SIG-M5 treated with dmso at 0.1 percent for 504 hours (cell line): Measurements from ENCODE around the gene BUB1.
"Not testable (repeated sequence)": the region's sequence is repeated elsewhere in the genome, so short reads cannot be mapped to it uniquely, and the experiment has no call there.

Experiments
- DNase-seq: peaks from one replicate; lab custom pipeline; 2025; ENCODE audit not compliant: unreplicated experiment; lab: John Stamatoyannopoulos, UW

The BUB1 gene

DNA sequence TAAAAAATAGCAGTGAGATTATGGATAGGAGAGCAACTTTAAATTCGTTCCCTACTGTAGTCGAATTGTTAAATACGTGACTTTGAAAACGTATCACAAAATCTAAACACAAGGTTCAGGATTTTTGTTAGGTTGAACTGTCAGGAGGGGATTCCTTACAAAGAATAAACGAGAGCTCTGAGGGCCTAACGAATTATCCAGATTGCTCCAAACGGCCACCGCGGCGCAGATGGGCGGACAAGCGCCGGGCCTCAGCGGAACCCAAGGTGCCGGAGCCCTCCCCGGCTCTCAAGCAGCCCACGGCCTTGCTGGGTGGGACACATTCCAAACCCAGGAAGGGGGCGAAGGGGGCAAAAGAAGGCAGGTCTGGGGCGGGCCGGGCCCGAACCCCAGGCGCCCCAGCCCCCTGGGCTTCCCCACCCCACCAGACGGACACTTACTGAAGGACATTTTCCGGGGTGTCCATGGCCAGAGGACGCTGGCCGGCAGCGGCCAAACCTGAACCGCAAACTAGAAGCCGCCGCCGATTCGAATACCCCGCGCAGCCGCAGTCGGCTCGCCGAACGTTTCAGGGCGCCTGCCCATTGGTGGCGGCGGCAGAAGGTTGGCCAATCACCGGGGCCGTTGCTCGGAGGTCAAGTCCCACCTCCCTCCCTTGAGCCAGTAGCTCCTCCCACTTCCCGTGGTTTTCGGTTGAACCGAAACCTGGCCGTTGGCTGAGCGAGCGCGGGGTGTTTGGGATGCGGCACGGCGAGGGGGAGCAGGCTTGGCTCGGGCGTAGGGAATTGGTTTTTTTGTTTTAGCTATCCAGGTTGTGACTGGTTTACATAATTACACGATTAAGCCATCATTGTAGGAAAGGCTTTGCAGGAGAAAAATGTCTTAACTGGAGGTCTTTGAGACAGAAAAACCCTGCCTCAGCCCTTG is at the start of gene BUB1:
Gene BUB1 (minus strand): TSS at position 534 of the 927 bp plus-strand sequence. CDS start 68 bp downstream, at position 466.
- DNase-seq = peak; percentile 93

DNA sequence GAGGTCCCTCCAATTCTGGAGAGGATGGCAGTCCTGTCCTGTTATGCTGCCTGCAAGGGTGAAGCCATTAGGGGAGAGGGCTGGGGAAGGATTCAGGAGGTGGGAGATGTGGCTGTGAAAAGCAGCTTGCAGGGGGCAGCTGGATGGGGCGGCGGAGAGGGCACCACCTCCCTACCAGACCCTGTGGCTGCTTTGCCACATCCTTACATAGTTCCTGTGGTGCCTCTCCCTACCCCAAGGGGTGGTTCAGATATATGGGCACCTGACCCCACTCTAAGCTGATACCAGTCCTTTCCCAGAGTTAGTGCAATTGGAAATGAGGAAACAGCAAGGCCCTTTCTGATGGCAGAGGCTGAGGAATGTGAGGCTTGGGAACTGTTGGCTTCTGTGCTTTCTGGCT is 48.4 kb upstream of the BUB1 start:
- no peak for DNase-seq

DNA sequence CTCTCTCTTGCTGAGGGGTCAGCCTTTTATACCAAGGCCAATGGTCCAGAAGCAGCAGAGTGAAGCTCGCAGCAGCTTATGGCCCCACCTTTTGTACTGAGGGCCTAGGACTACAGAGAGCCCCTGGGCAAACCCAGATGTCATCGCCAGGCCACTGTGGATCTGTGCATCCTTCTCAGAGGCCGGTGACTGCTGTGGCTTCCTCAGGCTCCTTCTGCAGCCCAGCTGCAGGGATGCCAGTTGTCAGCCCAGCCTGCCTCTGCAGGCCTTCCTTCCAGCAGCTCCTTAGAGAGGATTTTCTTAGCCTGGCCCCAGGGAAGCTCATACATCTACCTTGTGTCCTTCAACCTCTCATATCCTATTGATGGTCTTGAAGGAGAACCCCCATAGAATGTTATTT is 48.0 kb upstream of the BUB1 start:
- DNase-seq = no peak

DNA sequence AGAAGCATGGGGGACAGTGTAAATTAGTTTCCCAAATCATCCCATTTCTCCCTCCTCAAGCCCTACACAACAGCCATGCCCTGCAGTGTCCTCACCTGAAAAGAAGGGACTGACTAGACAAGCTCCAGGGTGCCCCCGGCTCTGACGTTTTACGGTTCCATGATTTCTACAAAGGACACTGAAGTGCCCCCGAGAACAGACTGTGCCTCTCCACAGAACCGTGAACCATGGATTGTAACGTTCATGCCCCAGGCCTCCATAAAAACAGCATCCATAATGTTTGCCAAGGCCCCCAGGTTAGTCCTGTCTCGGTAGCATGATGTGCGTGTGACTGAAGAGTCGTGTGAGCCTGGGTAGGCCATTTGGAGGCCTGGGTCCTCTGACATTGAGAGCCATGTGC is 47.5 kb upstream of the BUB1 start:
- DNase-seq = no peak

DNA sequence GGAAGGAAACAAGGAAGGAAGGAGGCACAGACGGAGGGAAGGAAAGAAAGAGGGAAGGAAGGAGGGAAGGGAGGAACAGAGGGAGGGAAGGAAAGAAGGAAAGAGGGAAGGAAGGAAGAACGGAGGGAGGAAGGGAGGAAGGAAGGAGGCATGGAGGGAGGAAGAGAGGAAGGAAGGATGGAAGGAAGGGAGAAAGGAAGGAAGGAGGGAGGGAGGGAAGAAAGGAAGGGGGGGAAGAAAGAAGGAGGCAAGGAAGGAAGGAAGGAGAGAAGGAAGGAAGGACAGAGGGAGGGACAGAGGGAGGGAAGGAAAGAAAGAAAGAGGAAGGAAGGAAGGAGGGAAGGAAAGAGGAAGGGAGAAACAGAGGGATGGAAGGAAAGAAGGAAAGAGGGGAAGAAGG is 47.0 kb upstream of the BUB1 start:
- DNase-seq = no peak

DNA sequence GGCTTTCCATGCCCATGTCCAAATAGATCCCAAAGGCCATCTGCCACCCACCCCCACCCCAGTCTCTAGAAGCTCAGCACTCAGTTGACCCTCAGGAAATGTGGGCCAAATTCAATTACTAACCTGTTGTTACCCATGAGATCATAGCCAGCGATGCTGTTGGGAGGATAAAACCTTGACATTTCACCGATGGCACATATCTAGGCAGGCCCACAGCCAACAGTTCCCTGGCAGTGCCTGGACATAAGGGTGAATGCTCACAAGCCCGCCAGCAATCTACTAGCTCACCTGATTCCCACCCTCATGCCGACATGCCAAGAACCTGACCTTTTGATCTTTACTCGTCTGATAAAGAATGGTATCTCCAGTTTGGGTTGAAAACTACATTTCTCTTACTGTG is 42.7 kb upstream of the BUB1 start:
- no peak for DNase-seq

DNA sequence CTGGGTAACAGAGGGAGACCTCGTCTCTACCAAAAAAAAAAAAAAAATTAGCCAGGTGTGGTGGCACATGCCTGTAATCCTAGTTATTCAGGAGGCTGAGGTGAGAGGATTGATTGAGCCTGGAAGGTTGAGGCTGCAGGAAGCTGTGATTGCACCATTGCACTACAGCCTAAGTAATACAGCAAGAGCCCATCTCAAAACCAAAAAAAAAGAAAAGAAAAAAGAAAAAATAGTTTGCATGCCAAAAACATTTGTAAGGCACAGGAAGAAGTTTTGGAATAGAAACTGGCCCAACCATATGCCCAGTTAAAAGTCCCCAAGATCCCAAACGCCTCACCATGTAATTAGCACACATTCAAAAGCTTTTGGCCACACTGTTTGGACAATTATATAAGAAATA is 41.1 kb upstream of the BUB1 start:
- no peak for DNase-seq

DNA sequence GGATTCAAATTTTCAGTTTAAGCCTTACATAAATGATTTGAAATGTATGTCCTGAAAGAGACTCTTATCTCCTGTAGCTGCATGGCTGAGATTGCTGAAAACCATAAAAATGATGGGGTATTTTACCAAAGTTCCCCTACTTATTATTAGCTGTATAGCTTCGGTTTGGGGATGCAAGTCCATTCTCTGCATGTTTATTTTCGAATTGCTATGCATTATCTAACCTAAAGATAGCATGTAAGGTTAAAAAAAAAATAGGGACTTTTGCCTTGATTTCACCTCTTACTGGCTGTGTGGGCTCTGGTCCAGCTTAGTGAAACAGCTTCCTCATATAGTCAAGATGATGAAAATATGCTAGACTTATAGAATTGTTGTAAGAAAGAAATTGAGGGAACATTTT is 40.5 kb upstream of the BUB1 start:
- DNase-seq = no peak

DNA sequence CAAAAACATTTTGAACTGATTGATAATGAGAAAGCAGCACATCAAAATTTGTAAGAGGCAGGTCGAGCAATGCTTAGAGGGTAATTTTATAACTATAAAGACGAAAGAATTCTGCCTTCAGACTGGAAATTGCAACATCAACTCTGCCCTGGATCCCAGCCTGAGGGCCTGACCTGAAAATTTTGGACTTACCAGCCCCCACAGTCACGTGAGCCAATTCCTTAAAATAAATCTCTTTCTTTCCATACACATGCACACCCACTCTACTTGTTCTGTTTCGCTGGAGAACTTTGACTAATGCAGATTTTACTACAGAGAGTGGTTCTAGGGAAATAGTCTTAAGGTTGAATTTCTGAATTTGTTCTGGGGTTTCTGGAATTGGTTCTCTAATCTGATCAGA is 39.9 kb upstream of the BUB1 start:
- no peak for DNase-seq

DNA sequence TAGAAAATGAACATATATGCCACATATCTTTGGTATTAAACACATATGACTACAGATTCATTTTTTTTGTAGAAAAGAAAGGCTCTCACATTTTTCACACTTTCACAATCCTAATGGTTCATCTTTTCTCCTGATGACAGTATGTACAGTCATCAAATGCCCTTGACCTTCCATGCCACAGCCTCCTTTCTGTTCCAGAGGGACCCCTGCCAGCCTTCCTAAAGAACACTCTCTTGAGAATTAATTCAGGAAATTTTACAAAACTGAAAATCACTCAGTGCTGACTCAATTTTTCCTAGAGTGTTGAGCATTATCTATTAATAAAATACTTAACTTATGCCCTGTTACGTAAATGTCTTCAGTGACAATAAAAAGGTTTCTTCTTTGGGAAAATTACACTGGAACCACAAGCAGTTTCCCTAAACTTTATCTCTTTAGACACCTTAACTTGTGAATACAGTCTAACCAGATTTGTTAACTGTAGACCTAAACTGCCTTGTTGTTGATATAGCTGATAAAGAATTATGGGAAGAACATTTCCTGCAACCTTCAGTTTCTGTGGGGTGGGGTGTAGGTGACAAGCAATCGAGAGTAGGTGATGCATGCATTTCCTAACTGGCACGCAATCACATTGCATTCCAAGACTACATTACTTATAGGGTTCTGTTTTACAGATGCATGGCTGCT is 39.2 kb upstream of the BUB1 start:
- DNase-seq = no peak

DNA sequence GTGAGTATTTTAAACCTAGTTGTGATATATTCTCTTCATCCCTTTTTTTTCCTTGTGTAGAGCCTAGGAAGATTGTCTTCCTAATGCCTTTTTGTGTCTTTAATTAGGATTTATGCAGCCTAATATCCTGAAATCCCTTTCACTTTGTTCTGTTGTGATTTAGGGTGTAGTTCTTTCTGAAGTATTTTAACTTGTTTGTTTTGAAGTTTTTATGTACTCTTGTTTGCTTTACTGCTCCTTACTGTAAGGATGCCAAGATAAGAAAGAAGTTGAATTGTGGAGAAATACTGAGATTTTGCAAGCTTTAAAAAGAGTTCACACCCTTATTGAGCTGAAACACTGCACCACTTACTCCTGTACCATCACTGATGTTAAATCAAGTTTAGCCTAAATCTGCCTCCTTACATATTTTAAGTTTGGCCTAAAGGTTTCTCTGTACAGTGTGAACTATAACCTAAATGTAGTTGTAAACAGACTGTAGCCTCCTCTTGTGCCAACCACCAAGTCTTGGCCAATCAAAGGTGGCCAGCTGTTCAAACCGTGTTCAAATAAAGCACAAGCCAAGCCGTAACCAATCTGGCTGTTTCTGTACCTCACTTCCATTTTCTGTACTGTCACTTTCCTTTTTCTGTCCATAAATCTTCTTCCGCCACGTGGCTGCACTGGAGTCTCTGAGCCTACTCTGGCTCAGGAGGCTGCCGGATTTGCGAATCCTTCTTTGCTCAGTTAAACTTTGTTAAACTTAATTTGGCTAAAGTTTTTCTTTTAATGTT is 36.8 kb upstream of the BUB1 start:
- no peak for DNase-seq

DNA sequence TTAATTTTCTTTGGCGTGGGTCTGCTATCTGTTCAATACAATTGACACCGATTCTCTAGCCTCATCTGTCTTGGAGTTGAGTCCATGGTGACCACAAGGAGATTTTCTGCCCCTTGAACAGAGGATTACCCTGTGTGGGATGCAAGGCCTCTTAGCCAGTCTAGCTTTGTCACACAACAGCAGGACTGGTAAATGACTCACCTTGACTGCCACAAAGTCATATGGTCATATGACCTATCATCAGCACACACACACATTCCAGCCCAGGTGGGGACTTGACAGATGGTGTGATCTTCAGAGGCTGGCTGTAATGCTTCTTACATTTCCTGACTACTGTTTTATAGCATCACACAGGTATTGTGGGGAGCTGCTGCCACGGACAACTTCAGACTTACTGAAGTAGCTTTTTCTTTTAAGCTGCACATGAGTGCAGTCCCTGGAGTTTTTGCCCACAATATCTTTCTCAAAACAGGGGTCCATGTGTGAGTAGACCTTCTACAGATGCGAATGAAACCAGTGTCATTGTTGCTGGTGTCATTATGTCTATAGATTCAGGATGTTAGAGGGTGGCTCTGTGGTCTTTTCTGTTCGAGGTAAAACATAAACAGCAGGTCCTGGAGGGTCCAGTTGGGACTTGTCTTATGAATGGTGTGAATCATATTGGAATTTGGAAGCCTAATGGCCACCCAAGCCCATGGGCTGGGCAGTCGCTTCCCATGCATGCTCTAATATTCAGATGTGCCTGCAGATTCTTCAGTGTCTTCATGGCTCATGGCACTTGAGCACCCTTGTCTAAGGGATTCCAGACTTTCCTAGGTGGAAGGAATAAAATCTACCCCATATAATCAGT is 35.9 kb upstream of the BUB1 start:
- DNase-seq = no peak

DNA sequence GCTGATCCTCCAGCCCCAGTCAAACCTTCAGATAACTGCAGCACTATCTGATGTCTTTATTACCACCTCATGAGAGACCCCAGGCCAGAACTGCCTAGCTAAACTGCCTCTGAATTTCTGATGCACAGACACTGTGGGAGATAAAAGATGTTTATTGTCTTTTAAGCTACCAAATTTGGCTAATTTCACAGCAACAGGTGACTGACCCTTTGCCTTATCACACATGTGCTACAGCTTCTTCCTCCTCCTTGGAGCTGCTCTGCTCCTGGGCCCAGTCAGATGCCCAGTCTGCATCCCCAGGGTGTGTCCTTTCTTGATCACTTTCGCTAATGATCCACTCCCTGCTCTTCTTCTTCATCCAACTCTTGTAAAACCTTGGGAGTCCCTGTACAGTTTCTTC is 34.9 kb upstream of the BUB1 start:
- DNase-seq = no peak

DNA sequence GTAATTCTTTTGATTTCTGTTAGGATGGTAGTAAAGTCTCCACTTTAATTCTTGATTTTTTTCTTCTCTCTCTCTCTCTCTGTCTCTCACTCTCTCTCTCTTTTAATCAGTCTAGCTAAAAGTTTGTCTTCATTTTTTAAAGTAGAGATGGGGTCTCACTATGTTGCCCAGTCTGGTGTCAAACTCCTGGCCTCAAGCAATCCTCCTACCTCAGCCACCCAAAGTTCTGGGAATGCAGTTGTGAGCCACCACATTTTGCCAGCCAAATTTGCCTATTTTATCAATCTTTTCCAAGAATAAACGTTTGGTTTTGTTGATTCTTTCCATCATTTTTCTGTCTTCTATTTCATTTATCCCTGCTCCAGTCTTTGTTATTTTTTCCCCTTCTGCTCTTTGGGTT is 30.6 kb upstream of the BUB1 start:
- DNase-seq = no peak

DNA sequence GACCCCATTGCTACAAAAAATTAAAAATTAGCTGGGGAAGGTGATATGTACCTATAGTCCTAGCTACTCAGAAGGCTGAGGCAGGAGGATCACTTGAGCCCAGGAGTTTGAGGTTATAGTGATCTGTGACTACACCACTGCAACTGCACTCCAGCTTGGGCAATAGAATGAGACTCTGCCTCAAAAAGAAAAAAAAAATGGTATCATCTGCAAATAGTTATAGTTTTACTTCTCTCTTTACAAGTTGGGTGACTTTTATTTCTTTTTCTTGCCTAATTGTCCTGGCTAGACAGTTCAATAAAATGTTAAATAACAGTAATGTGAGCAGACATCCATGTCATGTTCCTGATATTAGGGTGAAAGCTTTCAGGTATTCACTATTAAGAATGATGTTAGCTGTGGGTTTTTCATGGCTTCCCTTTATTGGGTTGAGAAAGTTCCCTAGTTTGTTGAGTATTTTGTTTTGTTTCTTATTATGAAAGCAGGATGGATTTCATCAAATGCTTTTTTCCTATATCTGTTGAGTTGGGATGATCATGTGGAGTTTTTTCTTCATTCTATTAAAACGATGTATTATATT is 29.6 kb upstream of the BUB1 start:
- no peak for DNase-seq

DNA sequence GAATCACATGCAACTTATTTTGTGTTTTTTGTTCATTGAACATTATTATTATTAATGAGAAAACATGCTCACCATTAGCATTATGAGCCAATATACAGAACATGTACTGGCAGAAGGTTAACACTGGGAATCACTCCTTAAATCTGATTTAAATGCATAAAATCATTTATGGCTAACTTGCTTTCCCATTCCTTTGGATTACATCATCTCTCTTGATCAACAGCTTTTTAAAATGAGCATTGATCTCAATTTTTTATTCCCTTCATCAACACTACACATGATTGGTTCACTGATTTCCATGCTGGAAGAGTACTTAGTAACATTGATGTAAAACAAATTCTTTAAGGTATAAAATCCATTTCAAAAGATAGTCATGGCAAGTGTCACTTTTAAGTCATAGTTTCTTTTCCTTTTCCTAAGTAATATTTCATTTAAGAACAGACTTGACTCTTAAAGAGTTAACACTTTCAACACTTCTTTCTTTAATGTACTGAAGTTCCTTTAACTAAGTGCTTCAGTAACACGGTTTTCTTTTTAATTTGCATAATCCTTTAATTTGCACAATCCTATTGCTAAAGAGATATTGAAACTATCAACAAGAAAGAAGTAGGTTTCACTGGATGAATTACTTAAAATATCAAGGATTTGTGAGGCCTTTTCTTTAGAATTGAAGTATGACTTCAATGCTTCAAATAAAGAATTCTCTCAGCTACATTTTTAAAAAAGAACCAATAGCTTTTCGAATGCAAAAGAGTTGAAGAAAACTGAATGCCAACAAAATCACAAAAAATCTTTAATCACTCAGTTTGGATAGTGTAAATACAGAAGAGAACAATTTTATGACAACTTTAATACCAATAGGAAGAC is 24.9 kb upstream of the BUB1 start:
- DNase-seq = no peak

DNA sequence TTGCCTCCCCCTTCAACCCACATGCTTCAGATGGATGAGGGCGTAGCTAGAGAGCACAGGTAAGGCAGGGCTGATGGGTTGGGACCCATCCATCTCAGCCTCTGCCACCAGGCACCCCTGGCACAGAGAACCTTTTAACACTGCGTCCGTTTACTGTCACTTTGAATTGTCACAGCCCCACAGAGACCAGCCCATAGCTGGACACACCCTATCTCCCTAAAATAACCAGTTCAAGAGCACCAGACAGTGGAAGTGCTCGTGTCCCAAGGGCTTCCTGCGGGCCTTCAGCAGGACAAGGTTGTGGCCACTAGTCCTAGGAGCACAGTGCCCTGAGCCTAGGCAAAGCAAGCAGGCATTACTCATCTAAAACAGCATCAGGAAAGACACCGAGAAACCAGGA is 20.4 kb upstream of the BUB1 start:
- not testable (repeated sequence) for DNase-seq

DNA sequence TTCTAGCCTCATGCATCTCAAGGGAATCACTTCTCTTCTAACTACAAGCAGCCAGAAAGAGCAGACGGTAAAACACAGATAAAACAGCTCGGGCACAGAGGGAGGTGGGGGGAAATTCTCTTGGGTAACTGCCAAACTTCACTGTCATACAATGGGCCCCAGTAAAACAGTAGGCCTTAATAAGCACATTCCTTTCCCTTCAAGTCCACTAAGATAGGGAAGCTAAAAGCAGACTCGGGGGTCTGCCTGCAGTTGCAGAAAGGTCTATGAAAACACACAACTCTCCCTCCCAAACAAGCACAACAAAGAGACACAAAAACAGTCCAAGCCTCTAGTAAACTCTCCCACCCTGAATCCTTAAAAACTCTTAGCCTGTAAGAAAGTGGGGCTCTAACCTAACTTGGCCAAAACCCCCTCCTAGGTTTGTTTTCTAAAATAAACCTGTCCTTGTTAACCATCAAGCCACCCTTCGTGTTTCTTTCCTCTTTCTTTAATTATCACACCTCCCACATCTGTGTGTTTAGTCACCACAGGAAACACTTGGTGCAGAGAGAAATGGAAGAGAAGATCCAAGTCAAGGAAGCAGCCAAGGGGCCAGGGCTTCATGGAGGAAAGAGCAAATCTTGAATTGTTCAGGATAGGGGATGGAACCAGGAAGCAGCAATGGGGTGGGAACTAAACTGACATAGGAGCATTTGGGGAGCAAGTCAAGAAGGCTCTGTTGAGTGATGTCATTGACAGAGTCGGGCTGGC is 17.5 kb upstream of the BUB1 start:
- not testable (repeated sequence) for DNase-seq
